BJ (cell line): ENCODE measurements around the gene LRP8. TPM values are rescaled to one million over a fixed set of nuclear protein-coding genes. Genes with fewer than 3 reads are reported as not detected.

Experiments
- CTCF ChIA-PET: fragments of 350-600 bp; formaldehyde crosslinking; extraction: SDS; loops from one replicate; lab custom pipeline; 2021; ENCODE audit warnings: antibody characterized with exemption, inconsistent platforms; lab: Yijun Ruan, JAX
- POLR2A ChIA-PET: fragments of 300-600 bp; sonication (Branson Sonifier 250); formaldehyde crosslinking; extraction: SDS; loops from one replicate; lab custom pipeline; 2021; ENCODE audit warnings: antibody characterized with exemption; lab: Charles Lee
- DNase-seq: peaks from one replicate; pipeline ENCODE4 v3.0.0-alpha.2; 2011; ENCODE audit warnings: low read depth
- H3K27me3 ChIP-seq: 2 replicates; pipeline ENCODE4 v1.6.0; 2011; ENCODE audit warnings: low read length; ENCODE audit not compliant: control insufficient read depth, insufficient read depth
- H3K36me3 ChIP-seq: 2 replicates; pipeline ENCODE4 v1.5.1; 2011; ENCODE audit warnings: low read length; ENCODE audit not compliant: control insufficient read depth, insufficient read depth
- H3K4me3 ChIP-seq: 2 replicates; pipeline ENCODE4 v1.5.1; 2011; ENCODE audit warnings: low read depth, mild to moderate bottlenecking, control low read depth, low read length
- polyA plus RNA-seq: library from polyadenylated mRNA; depleted of rRNA; stranded (reverse); fragments of >200 nt; gene quantifications from 2 replicates; pipeline ENCODE4 v1.2.3, GENCODE V29; 2011
- TF ChIP-seq, protein P1 (sequence below): IDR thresholded peaks from 2 replicates; pipeline ENCODE4 v1.5.1; 2011; ENCODE audit warnings: low read depth, mild to moderate bottlenecking, control low read depth, inconsistent platforms, low read length, moderate library complexity; ENCODE audit not compliant: insufficient read depth

LRP8 gene
- polyA plus RNA-seq, 1 experiment: 18.2 TPM

DNA sequence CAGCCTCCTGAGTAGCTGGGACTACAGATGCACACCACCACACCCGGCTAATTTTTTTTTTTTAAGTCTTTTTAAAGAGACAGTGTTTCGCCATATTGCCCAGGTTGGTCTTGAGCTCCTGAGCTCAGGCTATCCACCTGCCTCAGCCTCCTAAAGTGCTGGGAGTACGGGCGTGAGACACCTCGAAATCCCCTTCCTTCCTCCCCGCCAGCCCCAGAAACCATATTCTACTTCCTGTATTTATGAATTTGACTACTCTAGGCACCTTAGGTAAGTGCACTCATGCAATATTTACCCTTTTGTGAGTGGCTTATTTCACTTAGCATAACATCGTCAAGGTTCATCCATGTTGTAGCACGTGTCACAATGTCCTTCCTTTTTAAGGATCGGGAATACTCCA is 6.9 kb upstream of the LRP8 start:
- TF ChIP-seq, protein P1, sequence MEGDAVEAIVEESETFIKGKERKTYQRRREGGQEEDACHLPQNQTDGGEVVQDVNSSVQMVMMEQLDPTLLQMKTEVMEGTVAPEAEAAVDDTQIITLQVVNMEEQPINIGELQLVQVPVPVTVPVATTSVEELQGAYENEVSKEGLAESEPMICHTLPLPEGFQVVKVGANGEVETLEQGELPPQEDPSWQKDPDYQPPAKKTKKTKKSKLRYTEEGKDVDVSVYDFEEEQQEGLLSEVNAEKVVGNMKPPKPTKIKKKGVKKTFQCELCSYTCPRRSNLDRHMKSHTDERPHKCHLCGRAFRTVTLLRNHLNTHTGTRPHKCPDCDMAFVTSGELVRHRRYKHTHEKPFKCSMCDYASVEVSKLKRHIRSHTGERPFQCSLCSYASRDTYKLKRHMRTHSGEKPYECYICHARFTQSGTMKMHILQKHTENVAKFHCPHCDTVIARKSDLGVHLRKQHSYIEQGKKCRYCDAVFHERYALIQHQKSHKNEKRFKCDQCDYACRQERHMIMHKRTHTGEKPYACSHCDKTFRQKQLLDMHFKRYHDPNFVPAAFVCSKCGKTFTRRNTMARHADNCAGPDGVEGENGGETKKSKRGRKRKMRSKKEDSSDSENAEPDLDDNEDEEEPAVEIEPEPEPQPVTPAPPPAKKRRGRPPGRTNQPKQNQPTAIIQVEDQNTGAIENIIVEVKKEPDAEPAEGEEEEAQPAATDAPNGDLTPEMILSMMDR: no peak
- CTCF ChIA-PET: interaction anchor here (1.0 kb wide), 1 partner anchor 13 kb away, joined by 3 read pairs; no protein-coding TSS in a partner anchor
- H3K36me3 ChIP-seq: no peaks in the 10 kb centered on the region
- no peak overlapping the region for H3K4me3 ChIP-seq
- no peaks in the 10 kb centered on the region for H3K27me3 ChIP-seq
- no peak for DNase-seq
- POLR2A ChIA-PET: no interaction called here

DNA sequence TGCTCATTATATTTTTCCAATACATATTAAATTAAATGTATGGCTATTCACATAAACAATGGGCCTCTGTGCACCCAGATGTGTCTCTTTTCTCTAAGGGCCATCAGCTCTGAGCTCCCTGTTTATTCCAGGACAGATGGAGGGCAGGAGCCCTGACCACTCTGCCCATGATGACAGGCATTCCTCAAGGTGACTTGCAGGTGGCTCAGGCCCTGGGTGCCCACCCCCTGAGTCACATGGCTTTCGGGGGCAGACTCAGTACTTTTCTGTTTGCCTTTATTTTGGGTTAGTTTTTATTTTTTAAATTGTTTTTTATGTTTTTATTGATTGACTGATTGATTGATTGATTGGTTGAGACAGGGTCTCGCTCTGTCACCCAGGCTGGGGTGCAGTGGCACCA is 6.4 kb upstream of the LRP8 start:
- H3K4me3 ChIP-seq: no peak overlapping the region
- ChIA-PET CTCF (interaction anchor here (1.0 kb wide), 1 partner anchor 14 kb away, joined by 3 read pairs; no protein-coding TSS in a partner anchor), POLR2A (no interaction called here)
- DNase-seq: no peak
- no peaks in the 10 kb centered on the region for H3K36me3 ChIP-seq
- TF ChIP-seq, protein P1: no peak
- no peaks in the 10 kb centered on the region for H3K27me3 ChIP-seq

DNA sequence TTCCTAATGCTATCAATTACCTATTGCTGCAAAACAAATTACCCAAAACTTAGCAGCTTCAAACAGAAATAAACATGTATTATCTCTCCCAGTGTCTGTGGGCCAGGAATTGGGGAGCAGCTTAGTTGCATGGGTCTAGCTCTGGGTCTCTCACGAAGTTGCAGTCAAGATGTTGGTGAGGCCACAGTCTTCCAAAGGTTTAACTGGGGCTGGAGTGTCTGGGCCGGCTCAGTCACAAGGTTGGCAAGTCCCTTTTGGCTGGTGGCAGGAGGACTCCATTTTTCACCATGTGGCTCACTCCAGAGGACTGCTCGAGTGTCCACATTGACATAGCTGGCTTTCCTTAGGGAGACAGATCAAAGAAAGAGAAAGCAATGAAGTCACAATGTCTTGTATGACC is 5.0 kb upstream of the LRP8 start:
- Histone ChIP-seq H3K27me3 (no peaks in the 10 kb centered on the region), H3K4me3 (no peak overlapping the region), H3K36me3 (no peaks in the 10 kb centered on the region)
- ChIA-PET CTCF (no interaction called here), POLR2A (no interaction called here)
- DNase-seq: no peak
- TF ChIP-seq, protein P1: no peak

DNA sequence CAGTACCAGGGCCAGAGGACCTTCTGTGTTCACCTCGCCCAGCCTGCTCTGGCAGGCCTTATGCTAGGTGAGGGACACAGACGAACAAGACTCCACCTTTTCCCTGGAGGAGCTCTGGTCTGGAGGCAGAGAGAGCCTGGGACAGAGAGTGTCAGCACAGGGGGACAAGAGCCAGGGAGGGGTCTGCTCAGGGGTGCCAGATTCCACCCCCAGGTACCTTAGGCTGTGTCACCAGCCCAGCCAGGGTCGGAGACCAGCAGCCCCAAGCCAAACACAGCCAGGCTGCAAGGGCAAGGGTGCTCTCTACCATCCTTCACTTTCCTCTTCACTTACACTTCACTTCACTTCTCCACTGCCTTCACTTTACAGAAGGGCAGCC is 4.3 kb upstream of the LRP8 start:
- TF ChIP-seq, protein P1: no peak
- DNase-seq: no peak
- ChIA-PET CTCF (interaction anchor here (1.3 kb wide), 1 partner anchor 54 kb away, joined by 3 read pairs; no protein-coding TSS in a partner anchor), POLR2A (no interaction called here)
- Histone ChIP-seq H3K4me3 (no peak overlapping the region), H3K27me3 (no peaks in the 10 kb centered on the region), H3K36me3 (no peaks in the 10 kb centered on the region)

DNA sequence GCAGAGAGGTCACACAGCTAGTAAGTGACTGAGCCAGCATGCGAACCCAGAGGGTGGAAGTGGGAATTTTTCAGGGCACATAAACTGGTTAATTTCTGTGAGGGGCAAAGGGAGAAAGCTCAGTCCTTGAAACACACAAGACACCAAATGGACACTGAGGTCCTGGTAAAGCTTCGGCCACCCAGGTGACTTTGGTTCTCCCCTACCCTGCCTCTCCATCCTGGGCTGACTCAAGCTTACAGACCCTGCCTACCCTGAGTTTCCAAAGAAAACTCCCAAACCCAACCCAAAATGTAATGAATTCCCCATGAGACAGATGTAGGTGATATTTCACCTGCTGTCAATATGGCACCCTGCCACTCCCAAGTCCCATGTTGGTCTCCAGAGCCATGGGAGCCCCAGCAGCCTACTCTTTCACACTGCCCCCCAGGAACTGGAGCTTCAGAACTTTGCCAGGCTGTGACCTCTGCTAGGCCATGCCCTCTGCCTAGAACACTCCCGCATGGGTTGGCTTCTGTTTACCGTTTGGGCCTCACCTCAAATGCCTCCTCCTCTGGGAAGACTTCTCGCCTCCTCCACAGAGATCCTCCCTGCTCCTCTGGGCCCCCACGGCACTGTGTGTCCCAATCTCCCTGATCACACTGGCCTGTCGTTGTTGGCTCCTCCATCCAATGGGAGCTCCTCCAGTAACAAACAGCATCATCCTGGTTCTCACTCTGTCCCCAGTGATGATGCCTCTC is 3.7 kb upstream of the LRP8 start:
- TF ChIP-seq, protein P1: no peak
- H3K36me3 ChIP-seq: no peaks in the 10 kb centered on the region
- no peak for DNase-seq
- CTCF ChIA-PET: interaction anchor here (0.6 to 1.3 kb wide), 2 partner anchors 53 to 205 kb away, joined by 3 read pairs; no protein-coding TSS in a partner anchor
- H3K27me3 ChIP-seq: no peaks in the 10 kb centered on the region
- POLR2A ChIA-PET: no interaction called here
- H3K4me3 ChIP-seq: no peak overlapping the region
